Activated naive CD4-positive, alpha-beta T cell treated with Interleukin-2 at 50 U/mL for 16 hours (primary cell): ENCODE results near the gene LCN1.

Experiments
- DNase-seq: peaks from one replicate; pipeline ENCODE4 v3.0.0-alpha.2; 2020

The LCN1 gene

DNA sequence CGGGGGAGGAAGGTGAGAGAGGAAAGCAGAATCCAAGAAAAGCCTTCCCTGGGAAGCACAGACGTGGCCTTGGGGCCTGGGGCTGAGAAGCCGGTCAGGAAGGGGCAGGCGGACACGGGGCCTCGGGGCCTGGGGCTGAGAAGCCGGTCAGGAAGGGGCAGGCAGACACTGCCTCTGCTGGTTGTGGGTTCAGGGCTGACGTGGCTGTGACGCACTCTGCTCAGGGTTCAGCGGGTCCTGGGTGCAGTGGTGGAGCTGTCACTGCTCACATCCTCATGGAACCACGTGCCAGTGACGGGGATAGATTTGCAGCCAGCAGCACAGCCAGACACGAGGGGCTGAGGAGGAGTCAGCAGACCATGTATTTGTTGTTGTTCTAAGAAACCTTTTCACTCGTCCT, 53.1 kb downstream of the LCN1 start:
- DNase-seq: no peak

DNA sequence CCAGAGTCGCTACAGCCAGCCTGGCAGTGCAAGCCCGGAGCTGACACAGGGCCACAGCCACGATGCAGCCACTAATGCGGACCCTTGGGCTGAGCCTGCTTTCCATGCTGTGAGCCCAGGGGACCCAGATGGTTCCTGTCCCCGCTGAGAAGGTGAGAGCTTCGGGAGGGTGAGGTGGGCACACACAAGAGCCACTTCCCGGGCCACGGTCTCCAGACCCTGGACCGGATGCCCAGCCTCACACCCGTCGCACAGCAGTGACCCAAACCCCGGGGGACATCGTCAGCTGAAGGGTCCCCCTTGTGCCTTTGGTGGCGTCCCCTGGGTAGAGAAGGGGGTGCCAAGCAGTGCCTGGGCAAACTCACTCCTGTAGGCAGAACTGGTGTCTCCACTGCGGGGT, 53.7 kb downstream of the LCN1 start:
- no peak for DNase-seq
